GOT3 (cell line): ENCODE results near the gene PUM1.
A peak's percentile ranks its signal among the peaks of the same experiment; 100 is the strongest.

Experiments used
- DNase-seq: peaks from one replicate; lab custom pipeline; 2025; ENCODE audit warnings: mixed read lengths; lab: John Stamatoyannopoulos, UW

PUM1 gene

DNA sequence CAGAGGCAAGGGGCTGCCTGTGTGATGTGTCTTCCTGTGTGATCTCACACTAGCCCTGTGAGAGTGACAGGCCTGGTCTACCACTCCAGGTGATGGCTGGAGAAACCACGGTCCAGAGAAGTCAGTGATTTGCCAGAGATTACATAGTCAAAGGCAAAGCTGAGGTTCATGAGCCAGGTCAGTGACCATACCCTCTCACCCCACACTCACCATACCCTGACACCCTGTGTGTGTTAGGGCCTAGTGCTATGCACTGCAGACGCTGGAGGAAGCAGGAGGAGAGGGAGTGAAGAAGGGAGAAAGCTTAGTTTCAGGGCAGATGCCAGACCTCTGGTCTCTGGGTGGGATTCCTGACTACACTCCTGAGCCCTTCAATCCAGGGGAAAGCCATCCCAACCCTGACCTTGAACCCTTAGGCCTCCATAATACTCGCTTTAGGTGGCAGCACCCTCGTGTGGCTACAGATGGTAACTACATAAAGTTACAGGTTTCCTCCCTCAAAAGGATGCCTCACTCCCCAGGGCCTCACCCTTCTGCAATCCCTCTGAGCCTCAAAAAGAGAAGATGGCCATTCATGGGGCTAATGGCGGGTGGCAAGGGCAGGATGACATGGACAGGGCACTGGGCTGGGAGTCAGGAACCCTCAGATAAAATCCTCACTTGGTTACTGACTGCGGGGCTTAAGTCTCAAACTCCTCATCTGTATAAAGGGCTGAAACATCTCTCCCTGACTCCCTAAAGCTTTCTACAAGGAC is 136.2 kb downstream of the PUM1 start:
- DNase-seq, result no peak

DNA sequence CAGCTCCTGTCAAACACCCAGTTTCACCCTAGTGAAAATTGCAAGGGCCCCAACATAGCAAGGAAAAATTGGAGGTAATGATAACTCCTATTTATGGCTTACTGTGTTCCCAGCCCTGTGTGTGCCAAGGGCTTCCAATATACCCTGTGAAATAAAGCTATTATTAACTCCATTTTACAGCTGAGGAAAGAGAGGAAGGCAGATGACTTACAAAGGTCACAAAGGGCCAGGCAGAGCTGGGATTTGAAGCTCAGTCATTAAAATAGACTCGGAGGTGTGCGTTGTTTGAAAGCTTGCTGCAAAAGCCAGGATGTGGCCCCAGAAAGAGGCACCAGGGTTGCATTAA is 136.8 kb downstream of the PUM1 start:
- DNase-seq, result no peak

DNA sequence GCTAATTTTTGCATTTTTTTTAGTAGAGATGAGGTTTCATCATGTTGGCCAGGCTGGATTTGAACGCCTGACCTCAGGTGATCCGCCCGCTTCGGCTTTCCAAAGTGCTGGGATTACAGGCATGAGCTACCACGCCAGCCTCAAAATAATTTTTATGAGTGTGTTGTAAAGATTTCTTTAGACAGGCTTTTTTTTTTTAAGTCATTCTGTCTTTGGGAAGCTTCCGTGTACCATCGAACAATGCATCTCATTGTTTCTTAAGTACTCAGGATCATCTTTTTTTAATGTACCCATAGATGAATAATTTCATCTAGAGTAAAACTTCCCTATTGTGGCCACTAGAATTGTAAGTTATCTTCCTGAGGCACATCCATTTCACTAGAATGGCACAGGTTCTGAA is 137.3 kb downstream of the PUM1 start:
- no peak for DNase-seq

DNA sequence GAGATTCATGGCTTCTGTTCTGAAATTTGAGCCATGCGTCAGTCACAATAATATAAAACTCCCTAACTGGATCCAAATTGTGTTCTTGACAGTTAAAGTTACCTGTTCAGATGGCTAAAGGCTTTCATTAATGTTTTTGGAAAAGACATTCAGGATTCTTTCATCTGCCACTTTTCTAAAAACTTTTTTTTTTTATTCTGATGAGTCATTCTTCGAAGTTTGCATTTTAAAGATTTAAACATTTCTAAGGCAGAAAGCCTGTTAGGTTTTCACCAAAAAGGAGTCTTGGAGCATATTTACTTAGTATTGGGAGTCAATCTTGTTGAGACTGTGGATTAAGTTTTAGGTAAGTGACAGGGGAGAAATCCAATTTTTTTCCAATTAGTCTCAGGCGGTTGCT is 138.1 kb downstream of the PUM1 start:
- no peak for DNase-seq

DNA sequence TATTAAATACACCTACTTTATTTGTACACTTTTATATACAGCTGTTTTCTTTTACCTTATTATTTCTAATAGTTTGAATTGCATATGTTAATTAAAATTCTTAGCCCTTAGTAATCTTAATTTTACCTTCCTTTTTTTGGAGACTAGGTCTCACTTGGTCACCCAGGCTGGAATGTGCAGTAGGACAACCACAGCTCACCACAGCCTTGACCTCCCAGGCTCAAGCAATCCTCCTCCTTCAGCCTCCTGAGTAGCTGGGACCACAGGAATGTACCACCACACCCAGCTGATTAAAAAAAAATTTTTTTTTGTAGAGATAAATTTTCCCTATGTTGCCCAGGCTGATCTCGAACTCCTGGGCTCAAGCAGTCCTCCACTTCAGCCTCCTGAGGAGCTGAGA is 141.9 kb downstream of the PUM1 start:
- no peak for DNase-seq

DNA sequence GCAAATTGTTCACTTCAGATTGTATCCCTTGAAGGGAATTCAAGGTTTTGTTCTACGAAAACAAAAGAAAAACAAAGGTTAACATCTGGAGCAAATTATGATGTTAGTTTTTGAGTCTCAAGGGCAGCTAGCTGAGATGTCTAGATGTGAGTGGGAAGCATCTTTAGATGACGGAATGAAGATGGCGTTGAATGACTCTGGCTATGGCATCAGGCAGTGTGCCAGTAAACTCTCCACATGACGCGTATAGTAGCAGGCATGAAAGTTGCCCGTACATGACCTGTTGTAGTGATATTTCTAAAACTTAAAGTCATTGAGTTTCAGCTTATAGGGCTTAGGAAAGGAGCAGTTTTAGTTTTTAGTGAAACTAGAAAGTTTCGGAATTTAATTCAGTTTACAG is 144.7 kb downstream of the PUM1 start:
- DNase-seq, result no peak

DNA sequence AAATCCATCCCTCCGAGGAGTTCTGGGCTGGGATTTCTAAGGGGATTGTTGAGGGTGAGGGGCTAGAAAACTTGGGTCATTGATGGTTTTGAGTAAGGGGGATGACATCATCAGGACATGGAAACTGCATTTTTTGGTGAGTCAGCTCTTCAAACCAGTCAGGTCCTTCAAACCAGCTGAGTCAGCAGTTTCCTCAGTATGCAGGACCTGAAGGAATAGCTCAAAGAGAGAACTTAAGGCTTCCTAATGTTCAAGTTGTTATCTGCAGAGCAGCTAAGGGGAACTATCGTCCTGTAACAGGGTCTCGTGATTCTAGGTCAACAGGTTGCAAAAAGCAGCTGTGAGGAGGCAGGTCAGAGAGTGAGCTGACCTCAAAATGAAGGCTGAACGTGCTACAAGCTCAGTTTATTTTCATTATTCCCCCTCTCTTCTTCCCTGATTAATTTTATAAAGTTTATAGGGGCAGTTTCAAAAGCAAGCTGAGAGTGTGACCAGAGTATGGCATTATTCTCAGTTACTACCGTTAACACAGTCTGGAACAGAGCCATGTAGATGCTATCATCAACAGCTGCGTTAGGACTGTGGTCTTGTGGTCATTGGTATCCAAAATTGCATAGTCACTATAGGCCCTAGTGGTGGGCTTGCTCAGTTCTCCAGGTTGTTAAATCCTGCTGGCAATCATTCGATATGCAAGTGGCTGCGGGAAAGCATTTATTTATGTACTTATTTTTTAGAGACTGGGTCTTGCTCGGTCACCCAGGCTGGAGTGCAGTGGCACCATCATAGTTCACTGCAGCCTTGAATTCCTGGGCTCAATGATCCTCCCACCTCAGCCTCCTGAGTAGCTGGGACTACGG is 146.3 kb downstream of the PUM1 start:
- DNase-seq, result no peak

DNA sequence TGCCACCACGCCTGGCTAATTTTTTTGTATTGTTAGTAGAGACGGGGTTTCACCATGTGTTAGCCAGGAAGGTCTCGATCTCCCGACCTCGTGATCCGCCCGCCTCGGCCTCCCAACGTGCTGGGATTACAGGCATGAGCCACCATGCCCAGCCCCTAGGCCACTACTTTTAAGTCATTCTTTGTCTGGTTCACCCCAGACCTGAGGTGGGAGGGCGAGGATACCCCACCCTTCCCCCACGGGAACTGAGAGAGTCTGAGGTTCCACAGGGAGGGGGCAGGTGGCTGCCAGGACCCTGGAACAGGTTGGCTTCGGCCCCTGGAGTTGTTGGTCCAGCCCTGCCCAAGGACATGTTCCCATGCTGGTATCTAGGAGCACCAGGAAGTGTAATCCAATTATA is 149.2 kb downstream of the PUM1 start:
- DNase-seq, result no peak

DNA sequence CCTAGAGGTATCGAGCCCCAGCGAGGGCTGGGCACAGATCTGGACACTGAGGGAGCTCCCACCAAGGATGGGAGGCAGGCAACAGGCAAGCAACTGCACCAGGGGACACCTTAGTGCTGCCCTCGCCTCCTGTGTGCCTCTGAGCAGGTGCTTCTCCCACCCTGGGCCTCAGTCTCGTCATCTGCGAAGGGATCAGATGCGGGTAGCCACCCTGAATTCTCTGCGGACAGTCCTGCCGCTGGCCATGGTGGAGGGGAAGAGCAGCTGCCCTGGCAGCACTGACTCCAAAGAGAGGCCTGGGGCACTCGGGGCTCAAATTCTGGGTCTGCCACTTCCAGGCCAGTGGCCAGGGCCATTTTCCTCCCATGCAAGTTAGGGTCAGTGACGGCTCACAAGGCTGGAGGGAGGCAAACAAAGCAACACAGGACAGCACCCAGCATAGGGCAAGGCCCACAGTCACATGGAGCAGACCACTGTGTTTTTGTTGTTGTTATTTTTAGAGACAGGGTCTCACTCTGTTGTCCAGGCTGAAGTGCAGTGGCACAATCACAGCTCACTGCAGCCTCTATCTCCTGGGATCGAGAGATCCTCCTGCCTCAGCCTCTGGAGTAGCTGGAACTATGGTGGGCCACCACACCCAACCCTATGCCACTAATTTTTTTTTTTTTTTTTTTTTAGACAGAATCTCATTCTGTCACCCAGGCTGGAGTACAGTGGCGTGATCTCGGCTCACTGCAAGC is 149.9 kb downstream of the PUM1 start:
- DNase-seq, result no peak

DNA sequence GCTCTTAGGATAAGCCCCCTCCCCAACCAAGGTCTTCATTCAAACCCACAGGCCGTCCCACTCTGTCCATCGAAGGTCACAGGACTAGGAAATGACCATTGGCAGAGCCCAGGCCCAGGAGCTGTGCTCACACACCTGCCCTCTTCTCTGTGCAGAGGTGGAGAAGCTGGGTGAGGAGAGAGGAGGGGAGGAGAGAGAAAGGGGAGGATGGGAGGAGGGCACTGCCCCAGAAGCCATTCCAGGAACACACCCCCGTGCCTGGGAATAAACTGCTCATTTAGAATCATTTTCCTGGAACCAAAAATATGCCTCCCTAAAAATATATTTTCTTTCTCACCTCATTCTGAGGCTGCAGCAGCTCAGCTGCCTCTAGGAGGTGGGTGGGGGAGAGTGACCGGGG is 150.6 kb downstream of the PUM1 start:
- no peak for DNase-seq

DNA sequence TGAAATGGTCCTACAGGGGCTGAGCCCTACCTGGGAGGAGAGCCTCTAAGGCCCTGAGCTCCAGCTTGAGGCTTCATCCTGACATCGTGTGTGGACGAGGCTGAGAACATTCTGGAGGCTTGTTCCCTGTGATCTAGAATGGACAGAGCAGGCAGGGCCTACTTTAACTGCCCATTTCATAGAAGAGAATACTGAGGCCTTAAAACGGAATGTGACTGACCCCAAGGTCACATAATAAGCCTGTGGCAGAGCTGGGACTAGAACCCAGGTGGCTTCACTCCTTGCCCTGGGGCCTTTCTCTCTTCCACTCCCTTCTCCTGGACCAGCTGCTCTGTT is 151.0 kb downstream of the PUM1 start:
- no peak for DNase-seq

DNA sequence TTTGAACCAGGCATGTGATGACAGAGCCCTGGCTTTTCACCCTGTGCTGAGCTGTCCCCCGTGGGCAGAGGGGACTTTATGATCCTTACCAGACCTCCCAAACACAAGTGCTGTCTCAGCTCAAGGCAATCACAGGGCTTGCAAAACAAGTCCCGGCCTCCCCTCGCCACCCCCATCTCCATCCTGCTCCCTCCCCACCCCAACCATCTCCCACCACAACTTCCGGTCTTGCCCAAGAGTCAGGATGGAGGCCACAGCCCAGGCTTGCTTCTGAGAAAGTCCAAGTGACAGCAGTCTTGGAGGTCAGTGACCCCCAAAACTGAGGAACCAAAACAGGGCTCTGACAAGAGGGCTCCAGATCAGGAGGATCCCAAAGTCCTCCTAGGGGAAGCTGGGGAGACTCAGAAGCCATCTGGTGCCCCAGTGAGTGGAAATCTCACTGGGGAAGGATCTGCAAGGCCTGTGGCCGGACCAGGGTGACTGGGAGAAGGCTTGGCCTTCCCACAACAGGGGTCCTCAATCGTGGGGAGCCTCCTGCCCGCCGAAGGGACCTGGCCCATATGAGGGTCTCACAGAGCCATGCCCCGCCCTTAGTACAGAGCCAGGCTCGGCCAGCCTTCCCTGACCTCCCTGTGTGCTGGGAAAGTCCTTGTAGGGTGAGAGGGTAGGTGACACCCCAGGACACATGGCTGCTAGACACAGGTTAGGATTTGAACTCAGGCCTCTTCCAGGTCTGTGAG is 152.4 kb downstream of the PUM1 start:
- no peak for DNase-seq

DNA sequence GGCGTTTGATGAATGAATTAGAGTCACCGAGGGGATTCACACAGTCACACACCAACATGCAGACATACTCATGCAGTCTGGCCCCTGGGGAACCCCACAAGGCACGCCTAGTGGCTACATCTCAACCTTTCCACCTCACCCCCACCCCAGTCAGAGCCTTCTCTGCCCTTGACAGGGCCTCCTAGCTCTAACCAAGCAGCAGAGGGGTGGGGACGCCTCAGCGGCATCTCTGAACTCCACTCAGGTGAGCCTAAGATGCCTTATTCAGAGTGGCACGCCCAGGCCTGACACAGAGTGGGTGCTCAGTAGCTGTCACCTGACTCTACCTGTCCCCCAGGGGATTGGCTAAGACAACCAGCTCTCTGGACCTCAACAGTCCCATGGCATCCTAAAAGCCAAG is 153.3 kb downstream of the PUM1 start:
- no peak for DNase-seq

DNA sequence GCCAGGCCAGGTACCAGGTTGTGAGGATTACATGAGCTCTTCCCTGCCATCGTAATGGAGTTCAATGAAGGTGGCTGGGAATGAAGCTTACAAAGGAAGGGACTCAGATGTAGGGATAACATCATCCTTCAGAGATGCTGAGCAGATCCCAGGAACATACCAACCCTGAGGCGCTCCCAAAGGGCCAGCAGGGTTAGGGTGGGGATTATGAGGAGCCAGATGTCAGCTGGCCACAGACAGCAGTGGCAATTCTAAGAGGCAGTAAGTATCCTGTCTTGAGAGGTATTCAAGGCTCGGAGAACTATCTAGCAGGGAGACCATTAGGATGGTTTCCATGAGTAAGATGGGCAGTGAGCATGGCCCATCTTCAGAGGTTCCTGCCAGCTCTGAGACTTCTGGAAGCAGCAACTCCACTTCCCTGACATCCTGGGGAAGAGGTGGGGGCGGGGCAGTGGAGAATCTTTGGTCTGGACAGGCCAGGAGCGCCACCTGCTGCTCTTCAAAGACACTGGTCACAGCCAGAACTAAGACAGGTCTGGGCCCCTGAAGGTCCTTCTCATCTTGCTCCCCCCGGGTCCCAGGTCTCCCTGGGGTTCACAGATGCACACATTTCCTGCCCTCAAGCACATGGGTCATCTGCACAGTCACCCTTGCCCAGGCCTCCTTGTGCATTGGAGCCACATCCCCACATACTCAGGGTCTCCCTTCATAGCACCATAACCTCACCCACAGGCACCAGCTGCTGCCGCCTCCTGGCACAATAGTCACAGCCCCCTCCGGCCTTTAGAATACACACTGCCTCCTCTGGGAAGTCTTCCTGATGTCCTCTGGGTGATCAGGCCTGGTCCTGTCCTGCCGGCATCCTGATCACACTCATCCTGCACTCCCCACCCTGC is 154.2 kb downstream of the PUM1 start:
- DNase-seq, result peak; percentile 22

DNA sequence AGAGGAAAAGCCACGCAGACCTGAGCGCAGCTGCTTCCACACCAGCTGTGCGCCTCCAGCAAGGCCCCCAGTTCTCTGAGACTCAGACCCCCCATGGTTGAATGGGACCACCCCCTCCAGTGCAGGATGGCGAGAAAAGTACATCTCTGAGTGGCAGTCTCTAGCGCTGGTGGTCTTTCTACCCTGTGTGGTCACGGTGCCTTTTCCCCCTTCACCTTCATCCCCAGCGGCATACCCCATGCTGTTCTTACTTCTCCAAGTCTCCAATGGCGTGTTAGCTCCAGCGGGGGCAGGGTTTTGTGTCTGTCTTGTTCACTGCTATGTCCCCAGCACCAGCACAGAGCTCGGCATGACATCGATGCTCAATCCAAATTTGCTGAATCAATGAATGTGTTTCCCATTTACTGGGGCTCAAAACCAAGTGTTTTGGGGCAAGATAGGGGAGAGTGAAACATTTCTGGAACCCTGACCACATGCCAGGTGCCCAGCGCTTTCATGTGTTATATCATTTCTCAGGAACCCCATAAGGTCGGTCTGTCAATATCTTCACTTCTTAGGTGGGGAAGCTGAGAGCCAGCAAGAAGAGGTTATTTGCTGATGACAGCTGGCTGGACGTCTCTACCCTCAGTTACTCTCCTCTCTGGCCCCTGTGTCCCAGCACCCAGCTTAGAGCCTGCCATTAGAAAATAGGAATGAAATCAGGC is 156.0 kb downstream of the PUM1 start:
- DNase-seq, result no peak

DNA sequence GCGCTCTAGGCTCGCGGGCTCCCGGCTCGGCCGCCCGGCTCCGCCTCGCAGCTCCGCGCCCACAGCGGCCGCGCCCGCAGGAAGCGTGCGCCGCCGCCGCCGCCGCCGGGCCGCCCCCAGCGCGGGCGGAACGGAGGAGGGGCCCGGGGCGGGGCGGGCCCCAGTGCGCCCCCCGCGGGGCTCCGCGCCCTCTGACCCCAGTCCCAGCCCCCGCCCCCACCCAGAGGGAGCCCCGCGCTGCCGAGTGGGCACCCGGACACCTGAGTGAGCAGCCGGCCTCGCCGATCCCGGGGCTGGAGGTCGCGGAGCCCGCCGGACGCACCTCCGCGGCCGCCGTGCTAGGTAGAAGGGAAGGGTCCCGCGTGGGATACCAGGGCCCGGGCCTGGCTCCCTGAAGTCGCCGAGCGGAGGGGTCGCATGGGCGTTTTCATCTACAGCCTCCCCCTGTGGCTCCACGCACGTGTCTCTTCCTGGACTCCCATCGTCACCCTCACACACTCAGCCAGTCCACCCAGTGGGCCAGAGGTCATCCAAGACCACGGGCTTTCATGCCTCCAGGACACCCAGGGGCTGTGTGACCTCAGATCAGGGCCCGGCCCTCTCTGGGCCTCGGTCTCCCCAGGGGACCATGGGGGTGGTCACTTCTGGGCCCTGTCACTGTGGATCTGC is 156.7 kb downstream of the PUM1 start, which contains the start of gene SDC3:
TSS of gene SDC3 (minus strand) at position 63 of the 669 bp plus-strand sequence. CDS start 172 bp downstream, outside the sequence.
- no peak for DNase-seq

DNA sequence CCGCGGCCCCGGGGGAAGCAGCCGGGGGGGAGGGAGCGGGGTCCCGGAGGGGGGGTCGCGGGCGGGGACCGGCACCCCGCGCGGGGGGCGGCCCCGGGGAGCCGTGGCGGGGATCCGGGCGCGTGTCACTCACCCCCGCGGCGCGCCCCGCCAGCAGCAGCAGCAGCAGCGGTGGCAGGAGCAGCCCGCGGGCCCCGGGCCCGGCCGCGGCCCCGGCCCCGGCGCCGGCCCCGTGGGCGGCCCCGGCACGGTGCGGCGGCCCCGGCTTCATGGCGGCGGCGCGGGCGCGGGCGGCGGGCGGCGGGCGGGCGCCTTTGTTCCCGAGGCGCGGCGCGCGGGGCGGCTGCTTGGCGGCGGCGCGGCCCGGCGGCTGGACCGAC is 157.2 kb downstream of the PUM1 start:
- DNase-seq, result no peak

DNA sequence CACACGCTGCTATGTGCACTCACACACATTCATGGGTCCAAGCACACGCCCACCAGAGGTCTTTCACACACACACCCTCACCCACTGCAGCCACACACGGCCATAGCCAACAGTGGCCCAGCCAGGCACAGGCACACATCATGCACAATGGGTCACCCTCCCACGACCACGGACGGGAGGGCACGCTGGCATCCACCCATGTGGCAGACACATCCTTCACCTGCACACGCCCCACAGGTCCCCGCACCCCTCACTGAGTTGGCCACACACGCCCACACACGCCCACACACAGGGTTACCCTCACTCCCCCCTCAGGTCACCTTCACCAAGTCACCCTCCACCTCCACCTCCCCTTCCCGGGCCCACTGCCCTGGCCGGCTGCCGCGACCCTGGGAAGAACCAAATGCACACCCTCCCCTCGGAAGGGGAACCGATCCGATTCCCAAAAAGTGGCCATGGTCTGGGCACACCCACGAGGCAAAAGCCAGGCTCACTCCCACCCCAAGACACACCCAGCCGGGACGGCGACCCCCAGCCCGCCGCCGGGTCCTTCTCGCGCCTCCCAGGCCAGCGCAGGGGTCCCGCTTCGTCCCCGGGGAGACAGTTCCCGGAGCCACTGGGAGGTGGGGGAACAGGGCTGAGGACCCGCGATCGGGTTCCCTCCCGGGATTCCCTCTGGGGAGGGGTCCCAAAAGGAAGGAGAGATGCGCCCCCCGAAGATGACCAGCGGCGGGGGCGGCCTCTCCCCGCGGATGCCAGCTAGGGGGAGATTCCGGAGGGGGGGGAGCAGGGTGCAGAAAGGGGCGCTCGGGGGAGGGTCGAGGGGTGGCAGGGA is 157.8 kb downstream of the PUM1 start:
- DNase-seq, result no peak
